Neural cell (in vitro differentiated cells): ENCODE data around the gene CLASP2.

ENCODE experiments used
- EZH2 ChIP-seq: fragments of 200-600, 300-800 bp; shearing (Covaris generic), sonication (generic); IDR thresholded peaks from 2 replicates; pipeline ENCODE4 v1.6.1; 2014; ENCODE audit warnings: antibody characterized with exemption, low read length, borderline replicate concordance, mild to moderate bottlenecking; ENCODE audit not compliant: insufficient read depth, poor library complexity, severe bottlenecking
- POLR2AphosphoS5 ChIP-seq: IDR thresholded peaks from 2 replicates; pipeline ENCODE4 v1.6.1; 2012
- TF ChIP-seq, protein P1 (sequence below): fragments of 450-650 bp; IDR thresholded peaks from 2 replicates; pipeline ENCODE4 v1.5.1; 2014; ENCODE audit warnings: antibody characterized with exemption, mild to moderate bottlenecking, moderate library complexity; ENCODE audit not compliant: poor library complexity, severe bottlenecking

DNA sequence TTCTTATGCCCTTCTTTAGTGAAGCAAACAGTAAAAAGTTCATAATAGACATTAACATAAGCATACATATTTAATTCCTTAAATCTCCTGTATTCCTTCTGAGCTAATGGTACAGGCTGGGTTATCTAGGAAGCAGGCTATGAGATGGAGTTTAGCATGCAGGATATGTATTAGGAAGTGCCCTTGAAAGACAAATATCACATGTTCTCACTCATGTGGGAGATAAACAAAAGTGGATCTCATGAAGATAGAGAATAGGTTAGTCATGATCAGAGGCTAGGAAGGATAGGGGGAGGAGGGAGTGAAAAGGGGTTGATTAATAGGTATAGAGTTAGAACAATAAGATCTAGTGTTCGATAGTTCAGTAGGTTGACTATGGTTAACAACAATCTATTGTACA is 105.4 kb downstream of the CLASP2 start:
- TF ChIP-seq POLR2AphosphoS5 = no peak
- TF ChIP-seq, protein P1, sequence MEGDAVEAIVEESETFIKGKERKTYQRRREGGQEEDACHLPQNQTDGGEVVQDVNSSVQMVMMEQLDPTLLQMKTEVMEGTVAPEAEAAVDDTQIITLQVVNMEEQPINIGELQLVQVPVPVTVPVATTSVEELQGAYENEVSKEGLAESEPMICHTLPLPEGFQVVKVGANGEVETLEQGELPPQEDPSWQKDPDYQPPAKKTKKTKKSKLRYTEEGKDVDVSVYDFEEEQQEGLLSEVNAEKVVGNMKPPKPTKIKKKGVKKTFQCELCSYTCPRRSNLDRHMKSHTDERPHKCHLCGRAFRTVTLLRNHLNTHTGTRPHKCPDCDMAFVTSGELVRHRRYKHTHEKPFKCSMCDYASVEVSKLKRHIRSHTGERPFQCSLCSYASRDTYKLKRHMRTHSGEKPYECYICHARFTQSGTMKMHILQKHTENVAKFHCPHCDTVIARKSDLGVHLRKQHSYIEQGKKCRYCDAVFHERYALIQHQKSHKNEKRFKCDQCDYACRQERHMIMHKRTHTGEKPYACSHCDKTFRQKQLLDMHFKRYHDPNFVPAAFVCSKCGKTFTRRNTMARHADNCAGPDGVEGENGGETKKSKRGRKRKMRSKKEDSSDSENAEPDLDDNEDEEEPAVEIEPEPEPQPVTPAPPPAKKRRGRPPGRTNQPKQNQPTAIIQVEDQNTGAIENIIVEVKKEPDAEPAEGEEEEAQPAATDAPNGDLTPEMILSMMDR = no peak
- TF ChIP-seq EZH2 = no peak
